Dendritic cell treated with granulocyte-macrophage colony-stimulating factor and Interleukin-4, amounts not matched to agents 40 ng/mL and 50 ng/mL, for 4 days (primary cell): ENCODE measurements around the gene AFF3.

Source experiments
- H3K27ac Mint-ChIP-seq: one replicate; pipeline ENCODE4 v1.8.0; 2022; ENCODE audit warnings: mild to moderate bottlenecking, mixed read lengths
- H3K27me3 Mint-ChIP-seq: one replicate; pipeline ENCODE4 v1.8.0; 2022; ENCODE audit warnings: mild to moderate bottlenecking, mixed read lengths
- H3K36me3 Mint-ChIP-seq: one replicate; pipeline ENCODE4 v1.8.0; 2022; ENCODE audit warnings: low read depth, mixed read lengths
- H3K4me1 Mint-ChIP-seq: one replicate; pipeline ENCODE4 v1.8.0; 2022; ENCODE audit warnings: low read depth, mixed read lengths
- H3K4me3 Mint-ChIP-seq: one replicate; pipeline ENCODE4 v1.8.0; 2022; ENCODE audit warnings: mild to moderate bottlenecking, moderate library complexity, mixed read lengths
- H3K9me3 Mint-ChIP-seq: one replicate; pipeline ENCODE4 v1.8.0; 2022; ENCODE audit warnings: mixed read lengths
- intact Hi-C: fragments of 100-400 bp; cut with micrococcal nuclease; formaldehyde crosslinking; loops from one replicate; pipeline ENCODE4 v1.15.0; 2022

The AFF3 gene

GRCh38 chr2:100018341-100019193, 123.8 kb downstream of the AFF3 start:
- H3K4me3 Mint-ChIP-seq, result no peak overlapping the region
- no peaks in the 10 kb centered on the region for H3K36me3 Mint-ChIP-seq
- H3K9me3 Mint-ChIP-seq, result no peaks in the 10 kb centered on the region
- peaks cover 25% of the 10 kb centered on the region for H3K4me1 Mint-ChIP-seq
- intact Hi-C loops, result no loop called here
- no peak overlapping the region for H3K27ac Mint-ChIP-seq
- H3K27me3 Mint-ChIP-seq, result no peaks in the 10 kb centered on the region

GRCh38 chr2:100017633-100018032, 124.8 kb downstream of the AFF3 start:
- no peak overlapping the region for H3K27ac Mint-ChIP-seq
- no peaks in the 10 kb centered on the region for H3K36me3 Mint-ChIP-seq
- intact Hi-C loops, result no loop called here
- H3K9me3 Mint-ChIP-seq, result no peaks in the 10 kb centered on the region
- H3K4me1 Mint-ChIP-seq, result peaks cover 25% of the 10 kb centered on the region
- no peak overlapping the region for H3K4me3 Mint-ChIP-seq
- no peaks in the 10 kb centered on the region for H3K27me3 Mint-ChIP-seq

GRCh38 chr2:100016756-100017155, 125.6 kb downstream of the AFF3 start:
- intact Hi-C loops, result no loop called here
- Mint-ChIP-seq H3K4me1 (peaks cover 25% of the 10 kb centered on the region), H3K27ac (no peak overlapping the region), H3K27me3 (no peaks in the 10 kb centered on the region), H3K9me3 (no peaks in the 10 kb centered on the region), H3K4me3 (no peak overlapping the region), H3K36me3 (no peaks in the 10 kb centered on the region)

- intact Hi-C loops, result no loop called here
- no peaks in the 10 kb centered on the region for H3K36me3 Mint-ChIP-seq
- H3K4me3 Mint-ChIP-seq, result no peak overlapping the region
- H3K9me3 Mint-ChIP-seq, result no peaks in the 10 kb centered on the region
- no peaks in the 10 kb centered on the region for H3K27me3 Mint-ChIP-seq
- no peak overlapping the region for H3K27ac Mint-ChIP-seq
- peaks cover 21% of the 10 kb centered on the region for H3K4me1 Mint-ChIP-seq
Observed at GRCh38 chr2:100015849-100016248, 126.5 kb downstream of the AFF3 start.

- Mint-ChIP-seq H3K9me3 (no peaks in the 10 kb centered on the region), H3K27me3 (no peaks in the 10 kb centered on the region), H3K4me3 (no peak overlapping the region), H3K36me3 (no peaks in the 10 kb centered on the region), H3K4me1 (peaks cover 14% of the 10 kb centered on the region), H3K27ac (no peak overlapping the region)
- intact Hi-C loops, result no loop called here
Observed at GRCh38 chr2:100013892-100014677, 128.3 kb downstream of the AFF3 start.

- no peak overlapping the region for H3K4me3 Mint-ChIP-seq
- no peak overlapping the region for H3K27ac Mint-ChIP-seq
- no peaks in the 10 kb centered on the region for H3K27me3 Mint-ChIP-seq
- H3K4me1 Mint-ChIP-seq, result peaks cover 21% of the 10 kb centered on the region
- intact Hi-C loops, result no loop called here
- no peaks in the 10 kb centered on the region for H3K36me3 Mint-ChIP-seq
- H3K9me3 Mint-ChIP-seq, result no peaks in the 10 kb centered on the region
Observed at GRCh38 chr2:100012561-100012960, 129.8 kb downstream of the AFF3 start.

- Mint-ChIP-seq H3K27me3 (no peaks in the 10 kb centered on the region), H3K27ac (no peak overlapping the region), H3K36me3 (peaks cover 8% of the 10 kb centered on the region), H3K4me1 (peaks cover 21% of the 10 kb centered on the region), H3K9me3 (no peaks in the 10 kb centered on the region), H3K4me3 (no peak overlapping the region)
- intact Hi-C loops, result no loop called here
Observed at GRCh38 chr2:100011272-100011731, 131.1 kb downstream of the AFF3 start.

GRCh38 chr2:100010606-100011005, 131.8 kb downstream of the AFF3 start:
- peaks cover 8% of the 10 kb centered on the region for H3K36me3 Mint-ChIP-seq
- no peak overlapping the region for H3K4me3 Mint-ChIP-seq
- H3K4me1 Mint-ChIP-seq, result peaks cover 21% of the 10 kb centered on the region
- intact Hi-C loops, result no loop called here
- no peaks in the 10 kb centered on the region for H3K27me3 Mint-ChIP-seq
- no peak overlapping the region for H3K27ac Mint-ChIP-seq
- H3K9me3 Mint-ChIP-seq, result no peaks in the 10 kb centered on the region

GRCh38 chr2:100009743-100010142, 132.6 kb downstream of the AFF3 start:
- H3K27me3 Mint-ChIP-seq, result no peaks in the 10 kb centered on the region
- peak overlapping the region; percentile 76 for H3K27ac Mint-ChIP-seq
- H3K9me3 Mint-ChIP-seq, result no peaks in the 10 kb centered on the region
- intact Hi-C loops, result no loop called here
- peaks cover 8% of the 10 kb centered on the region for H3K36me3 Mint-ChIP-seq
- peaks cover 21% of the 10 kb centered on the region for H3K4me1 Mint-ChIP-seq
- no peak overlapping the region for H3K4me3 Mint-ChIP-seq

GRCh38 chr2:100008956-100009355, 133.4 kb downstream of the AFF3 start:
- Mint-ChIP-seq H3K4me1 (peaks cover 21% of the 10 kb centered on the region), H3K36me3 (peaks cover 8% of the 10 kb centered on the region), H3K4me3 (peak overlapping the region; percentile 30), H3K27ac (peak overlapping the region; percentile 76), H3K27me3 (no peaks in the 10 kb centered on the region), H3K9me3 (no peaks in the 10 kb centered on the region)
- intact Hi-C loops, result no loop called here

- intact Hi-C loops, result no loop called here
- Mint-ChIP-seq H3K36me3 (peaks cover 8% of the 10 kb centered on the region), H3K27ac (no peak overlapping the region), H3K4me3 (no peak overlapping the region), H3K9me3 (no peaks in the 10 kb centered on the region), H3K4me1 (peaks cover 16% of the 10 kb centered on the region), H3K27me3 (no peaks in the 10 kb centered on the region)
Observed at GRCh38 chr2:100006516-100006915, 135.9 kb downstream of the AFF3 start.

- no peaks in the 10 kb centered on the region for H3K9me3 Mint-ChIP-seq
- no peak overlapping the region for H3K27ac Mint-ChIP-seq
- H3K4me3 Mint-ChIP-seq, result no peak overlapping the region
- intact Hi-C loops, result no loop called here
- H3K4me1 Mint-ChIP-seq, result peaks cover 16% of the 10 kb centered on the region
- H3K27me3 Mint-ChIP-seq, result no peaks in the 10 kb centered on the region
- peaks cover 8% of the 10 kb centered on the region for H3K36me3 Mint-ChIP-seq
Observed at GRCh38 chr2:100004959-100005387, 137.4 kb downstream of the AFF3 start.

- no peak overlapping the region for H3K4me3 Mint-ChIP-seq
- H3K9me3 Mint-ChIP-seq, result no peaks in the 10 kb centered on the region
- peaks cover 8% of the 10 kb centered on the region for H3K36me3 Mint-ChIP-seq
- no peaks in the 10 kb centered on the region for H3K27me3 Mint-ChIP-seq
- H3K27ac Mint-ChIP-seq, result no peak overlapping the region
- intact Hi-C loops, result no loop called here
- peaks cover 11% of the 10 kb centered on the region for H3K4me1 Mint-ChIP-seq
Observed at GRCh38 chr2:100004348-100004884, 138.0 kb downstream of the AFF3 start.

- peaks cover 7% of the 10 kb centered on the region for H3K36me3 Mint-ChIP-seq
- intact Hi-C loops, result no loop called here
- H3K4me3 Mint-ChIP-seq, result no peak overlapping the region
- H3K27me3 Mint-ChIP-seq, result no peaks in the 10 kb centered on the region
- H3K4me1 Mint-ChIP-seq, result no peaks in the 10 kb centered on the region
- H3K9me3 Mint-ChIP-seq, result no peaks in the 10 kb centered on the region
- H3K27ac Mint-ChIP-seq, result no peak overlapping the region
Observed at GRCh38 chr2:100002059-100002458, 140.3 kb downstream of the AFF3 start.
